ENCODE data around the gene PRKD2.

PRKD2 gene

GRCh38 chr19:46742926-46743480 lies 26.1 kb upstream of the PRKD2 start:
- no peak for DNase-seq (ENCODE audit: low read depth in 3 of 3, low spot score in 1 of 3)

GRCh38 chr19:46741447-46741846 lies 24.5 kb upstream of the PRKD2 start:
- DNase-seq (ENCODE audit: low read depth in 3 of 3, low spot score in 1 of 3): no peak

GRCh38 chr19:46739290-46739771 lies 22.4 kb upstream of the PRKD2 start:
- no peak for DNase-seq (ENCODE audit: low read depth in 3 of 3, low spot score in 1 of 3)

- no peak for DNase-seq (ENCODE audit: low read depth in 3 of 3, low spot score in 1 of 3)
These were observed 20.9 kb upstream of the PRKD2 start for GRCh38 chr19:46737761-46738171.

GRCh38 chr19:46737298-46737654 lies 20.4 kb upstream of the PRKD2 start:
- no peak for DNase-seq (ENCODE audit: low read depth in 3 of 3, low spot score in 1 of 3)

GRCh38 chr19:46736531-46737297 lies 19.8 kb upstream of the PRKD2 start:
- DNase-seq (ENCODE audit: low read depth in 3 of 3, low spot score in 1 of 3): no peak

GRCh38 chr19:46733690-46734292 lies 16.9 kb upstream of the PRKD2 start:
- no peak for DNase-seq (ENCODE audit: low read depth in 3 of 3, low spot score in 1 of 3)

GRCh38 chr19:46732966-46733689 lies 16.2 kb upstream of the PRKD2 start:
- DNase-seq (ENCODE audit: low read depth in 3 of 3, low spot score in 1 of 3): no peak

GRCh38 chr19:46732172-46732938 lies 15.4 kb upstream of the PRKD2 start:
- DNase-seq (ENCODE audit: low read depth in 3 of 3, low spot score in 1 of 3): no peak

- DNase-seq (ENCODE audit: low read depth in 3 of 3, low spot score in 1 of 3): no peak
These were observed 14.7 kb upstream of the PRKD2 start for GRCh38 chr19:46731584-46731983.

GRCh38 chr19:46731007-46731501 lies 14.1 kb upstream of the PRKD2 start:
- no peak for DNase-seq (ENCODE audit: low read depth in 3 of 3, low spot score in 1 of 3)

- DNase-seq (ENCODE audit: low read depth in 3 of 3, low spot score in 1 of 3): no peak
These were observed 13.7 kb upstream of the PRKD2 start for GRCh38 chr19:46730595-46730994.

- no peak for DNase-seq (ENCODE audit: low read depth in 3 of 3, low spot score in 1 of 3)
These were observed 13.3 kb upstream of the PRKD2 start for GRCh38 chr19:46730187-46730586.

GRCh38 chr19:46729696-46730095 lies 12.8 kb upstream of the PRKD2 start:
- DNase-seq (ENCODE audit: low read depth in 3 of 3, low spot score in 1 of 3): no peak

- peak; percentile 58 to 79 (median 60) for DNase-seq (ENCODE audit: low read depth in 3 of 3, low spot score in 1 of 3)
These were observed 11.9 kb upstream of the PRKD2 start for GRCh38 chr19:46728693-46729339.

GRCh38 chr19:46728208-46728607 lies 11.3 kb upstream of the PRKD2 start:
- no peak for DNase-seq (ENCODE audit: low read depth in 3 of 3, low spot score in 1 of 3)

GRCh38 chr19:46727757-46728156 lies 10.8 kb upstream of the PRKD2 start:
- no peak for DNase-seq (ENCODE audit: low read depth in 3 of 3, low spot score in 1 of 3)

GRCh38 chr19:46726971-46727501 lies 10.1 kb upstream of the PRKD2 start:
- DNase-seq (ENCODE audit: low read depth in 3 of 3, low spot score in 1 of 3): no peak

- no peak for DNase-seq (ENCODE audit: low read depth in 3 of 3, low spot score in 1 of 3)
These were observed 9.6 kb upstream of the PRKD2 start for GRCh38 chr19:46726551-46726950.

- DNase-seq (ENCODE audit: low read depth in 3 of 3, low spot score in 1 of 3): no peak
These were observed 9.0 kb upstream of the PRKD2 start for GRCh38 chr19:46725859-46726393.
